H9 (cell line): Measurements from ENCODE around the gene MEMO1. TPM values are rescaled to one million over a fixed set of nuclear protein-coding genes. Genes with fewer than 3 reads are reported as not detected.

ENCODE experiments used
- DNase-seq: peaks from one replicate; pipeline ENCODE4 v3.0.0-alpha.2; 2017
- H2AFZ ChIP-seq: one replicate; pipeline ENCODE4 v1.6.1; 2013; ENCODE audit warnings: mild to moderate bottlenecking, low read length, control low read depth, moderate library complexity
- H2AK5ac ChIP-seq: 2 replicates; pipeline ENCODE4 v1.6.1; 2013; ENCODE audit warnings: low read length, control low read depth, mixed read lengths; ENCODE audit not compliant: insufficient read length
- H2BK120ac ChIP-seq: one replicate; pipeline ENCODE4 v1.6.1; 2013; ENCODE audit warnings: low read depth, mild to moderate bottlenecking, low read length, control low read depth, inconsistent platforms; ENCODE audit not compliant: poor library complexity, severe bottlenecking
- H2BK12ac ChIP-seq: 2 replicates; pipeline ENCODE4 v1.6.1; 2013; ENCODE audit warnings: low read length, control low read depth, mixed read lengths, low read depth; ENCODE audit not compliant: insufficient read length
- H2BK15ac ChIP-seq: 2 replicates; pipeline ENCODE4 v1.6.1; 2013; ENCODE audit warnings: low read depth, low read length, control low read depth
- H2BK20ac ChIP-seq: one replicate; pipeline ENCODE4 v1.6.1; 2013; ENCODE audit warnings: low read depth, mild to moderate bottlenecking, low read length, control low read depth, inconsistent platforms; ENCODE audit not compliant: poor library complexity, severe bottlenecking
- H2BK5ac ChIP-seq: 2 replicates; pipeline ENCODE4 v1.6.1; 2013; ENCODE audit warnings: low read length, control low read depth, mixed read lengths; ENCODE audit not compliant: insufficient read length
- H3K14ac ChIP-seq: 2 replicates; pipeline ENCODE4 v1.6.1; 2013; ENCODE audit warnings: low read length, control low read depth; ENCODE audit not compliant: insufficient read depth
- H3K18ac ChIP-seq: 2 replicates; pipeline ENCODE4 v1.6.1; 2013; ENCODE audit warnings: low read depth, mild to moderate bottlenecking, mixed read lengths, low read length, control low read depth; ENCODE audit not compliant: insufficient read length
- H3K23ac ChIP-seq: 2 replicates; pipeline ENCODE4 v1.6.1; 2013; ENCODE audit warnings: low read length, control low read depth, mixed read lengths, low read depth; ENCODE audit not compliant: insufficient read length
- H3K23me2 ChIP-seq: 2 replicates; pipeline ENCODE4 v1.6.1; 2013; ENCODE audit warnings: low read depth, mild to moderate bottlenecking, mixed read lengths, low read length, control low read depth; ENCODE audit not compliant: insufficient read length, poor library complexity, severe bottlenecking
- H3K27ac ChIP-seq: 2 replicates; pipeline ENCODE4 v1.5.1; 2013; ENCODE audit warnings: low read length, control low read depth, mixed read lengths, low read depth; ENCODE audit not compliant: insufficient read length
- H3K27me3 ChIP-seq: 2 replicates; pipeline ENCODE4 v1.6.1; 2013; ENCODE audit warnings: low read length, control low read depth, inconsistent platforms; ENCODE audit not compliant: insufficient read depth
- H3K4ac ChIP-seq: 2 replicates; pipeline ENCODE4 v1.6.1; 2013; ENCODE audit warnings: low read depth, mild to moderate bottlenecking, control low read depth, inconsistent platforms, low read length, moderate library complexity
- H3K4me1 ChIP-seq: 2 replicates; pipeline ENCODE4 v1.6.1; 2013; ENCODE audit warnings: low read length, control low read depth, inconsistent platforms; ENCODE audit not compliant: insufficient read depth
- H3K4me2 ChIP-seq: 2 replicates; pipeline ENCODE4 v1.6.1; 2013; ENCODE audit warnings: low read length, control low read depth, mixed read lengths; ENCODE audit not compliant: insufficient read length, insufficient read depth
- H3K56ac ChIP-seq: 2 replicates; pipeline ENCODE4 v1.6.1; 2013; ENCODE audit warnings: low read depth, mild to moderate bottlenecking, mixed read lengths, low read length, control low read depth; ENCODE audit not compliant: insufficient read length
- H3K79me1 ChIP-seq: 2 replicates; pipeline ENCODE4 v1.6.1; 2013; ENCODE audit warnings: low read depth, mild to moderate bottlenecking, moderate library complexity, low read length, control low read depth, inconsistent platforms; ENCODE audit not compliant: insufficient read depth, poor library complexity, severe bottlenecking
- H3K79me2 ChIP-seq: 2 replicates; pipeline ENCODE4 v1.6.1; 2013; ENCODE audit warnings: low read length, control low read depth, inconsistent platforms; ENCODE audit not compliant: insufficient read depth
- H3K9ac ChIP-seq: 2 replicates; pipeline ENCODE4 v1.6.1; 2013; ENCODE audit warnings: low read length, control low read depth, mixed read lengths; ENCODE audit not compliant: insufficient read length; ENCODE audit errors: extremely low read depth
- H3K9me3 ChIP-seq: one replicate; pipeline ENCODE4 v1.6.1; 2013; ENCODE audit warnings: low read depth, low read length, inconsistent platforms; ENCODE audit not compliant: control insufficient read depth
- H3T11ph ChIP-seq: one replicate; pipeline ENCODE4 v1.6.1; 2013; ENCODE audit warnings: mild to moderate bottlenecking, low read length, control low read depth, inconsistent platforms
- H4K20me1 ChIP-seq: one replicate; pipeline ENCODE4 v1.6.1; 2013; ENCODE audit not compliant: control insufficient read depth, insufficient read length, insufficient read depth
- H4K5ac ChIP-seq: 2 replicates; pipeline ENCODE4 v1.6.1; 2013; ENCODE audit warnings: low read depth, mild to moderate bottlenecking, mixed read lengths, low read length, control low read depth; ENCODE audit not compliant: insufficient read length
- H4K8ac ChIP-seq: replicated peaks from 2 replicates; pipeline ENCODE4 v1.6.1; 2013; ENCODE audit warnings: low read length, control low read depth, mixed read lengths, low read depth; ENCODE audit not compliant: insufficient read length
- H4K91ac ChIP-seq: 2 replicates; pipeline ENCODE4 v1.6.1; 2013; ENCODE audit warnings: low read depth, mild to moderate bottlenecking, moderate library complexity, mixed read lengths, low read length, control low read depth; ENCODE audit not compliant: insufficient read length
- H3K27ac Mint-ChIP-seq, 3 experiments: 2 replicates in 2 of 3; 3 replicates in 1 of 3; pipeline ENCODE4 v1.8.0; 2020 to 2021; ENCODE audit warnings: mixed read lengths in 3 of 3, mild to moderate bottlenecking in 1 of 3, moderate library complexity in 1 of 3
- H3K27me3 Mint-ChIP-seq: 2 replicates; pipeline ENCODE4 v1.8.0; 2021; ENCODE audit warnings: low read depth, mild to moderate bottlenecking, moderate library complexity, mixed read lengths
- H3K36me3 Mint-ChIP-seq, 3 experiments: 2 replicates in 2 of 3; 3 replicates in 1 of 3; pipeline ENCODE4 v1.8.0; 2020 to 2021; ENCODE audit warnings: low read depth in 3 of 3, mixed read lengths in 3 of 3; ENCODE audit not compliant: insufficient read depth in 1 of 3
- H3K4me1 Mint-ChIP-seq, 2 experiments: 2 replicates each; pipeline ENCODE4 v1.8.0; 2020; ENCODE audit warnings: mixed read lengths in 2 of 2
- H3K4me3 Mint-ChIP-seq, 2 experiments: 2 replicates in 1 of 2; 3 replicates in 1 of 2; pipeline ENCODE4 v1.8.0; 2020 to 2021; ENCODE audit warnings: mild to moderate bottlenecking in 2 of 2, mixed read lengths in 2 of 2, moderate library complexity in 1 of 2
- H3K9me3 Mint-ChIP-seq, 2 experiments: 2 replicates in 1 of 2; 3 replicates in 1 of 2; pipeline ENCODE4 v1.8.0; 2020; ENCODE audit warnings: mild to moderate bottlenecking in 2 of 2, mixed read lengths in 2 of 2, moderate library complexity in 1 of 2
- CTCF ChIP-seq: fragments of 200-600 bp; sonication (generic); conservative IDR thresholded peaks from 3 replicates; pipeline ENCODE4 v1.8.0; 2021; ENCODE audit warnings: antibody characterized with exemption, mild to moderate bottlenecking
- WGBS: extraction: QIAGEN DNeasy Blood & Tissue Kit; methylation state at CpG from one replicate; pipeline ENCODE4 v1.1.7; 2013; ENCODE audit warnings: missing lambda C conversion rate, low lambda C conversion rate, mixed read lengths; ENCODE audit not compliant: insufficient read length; ENCODE audit errors: extremely low coverage; 5-methylcytosine and 5-hydroxymethylcytosine counted together
- total RNA-seq: library from RNA; stranded (reverse); gene quantifications from 2 replicates; pipeline ENCODE4 v1.2.1, GENCODE V29; 2021

MEMO1 gene
- total RNA-seq, 1 experiment from 2014 or later: 49.4 TPM

- no CpG with 5 or more reads among the region's 4 CpGs for WGBS
- H3K79me2 ChIP-seq: peaks cover 3% of the 10 kb centered on the region; the same call in 1 of the 2 replicates
These were observed 59.8 kb downstream of the MEMO1 start for GRCh38 chr2:31950946-31951562.

More at GRCh38 chr2:31950946-31951562, 59.8 kb downstream of the MEMO1 start:
- Histone ChIP-seq H2BK120ac (no peak overlapping the region), H3K27ac (no peak overlapping the region), H4K8ac (no peak overlapping the region), H2AK5ac (no peak overlapping the region), H3K9ac (no peak overlapping the region), H3K56ac (no peak overlapping the region), H3K27me3 (no peaks in the 10 kb centered on the region), H2BK12ac (no peak overlapping the region), H2BK20ac (no peak overlapping the region), H2BK5ac (no peak overlapping the region), H3K9me3 (no peaks in the 10 kb centered on the region), H2BK15ac (no peak overlapping the region), H3K4me1 (peaks cover 2% of the 10 kb centered on the region; the same call in 1 of the 2 replicates), H3K23ac (no peak overlapping the region), H3K4ac (no peak overlapping the region), H3K18ac (no peak overlapping the region), H3T11ph (no peak overlapping the region), H4K91ac (no peak overlapping the region), H2AFZ (no peak overlapping the region), H3K4me2 (no peak overlapping the region), H4K20me1 (no peaks in the 10 kb centered on the region), H4K5ac (no peak overlapping the region), H3K79me1 (peaks cover 3% of the 10 kb centered on the region), H3K14ac (no peak overlapping the region), H3K23me2 (no peaks in the 10 kb centered on the region)
- H3K4me1 Mint-ChIP-seq: peaks cover 8 to 15% of the 10 kb centered on the region in 2 experiments
- no peaks in the 10 kb centered on the region for H3K9me3 Mint-ChIP-seq
- no peak for TF ChIP-seq CTCF
- no peak overlapping the region for H3K27ac Mint-ChIP-seq
- 0 out of 7 replicates have a peak, but pooled peaks cover 0 to 4% (median 0%) of the 10 kb centered on the region in 3 experiments for H3K36me3 Mint-ChIP-seq
- H3K4me3 Mint-ChIP-seq: no peak overlapping the region
- H3K27me3 Mint-ChIP-seq: no peaks in the 10 kb centered on the region
- DNase-seq: no peak
